ENCODE results near the gene HES6.
A peak's percentile ranks its signal among the peaks of the same experiment; 100 is the strongest.

Gene HES6

GRCh38 chr2:238231251-238231793, 8.5 kb downstream of the HES6 start:
- DNase-seq: peak; percentile 79

GRCh38 chr2:238230699-238231098, 9.1 kb downstream of the HES6 start:
- no peak for DNase-seq

- DNase-seq: no peak
Measured at GRCh38 chr2:238228700-238229099, 11.1 kb downstream of the HES6 start.

GRCh38 chr2:238227587-238228032, 12.2 kb downstream of the HES6 start:
- no peak for DNase-seq

- DNase-seq: no peak
Measured at GRCh38 chr2:238226698-238227586, 12.9 kb downstream of the HES6 start.

- no peak for DNase-seq
Measured at GRCh38 chr2:238225911-238226697, 13.7 kb downstream of the HES6 start.

GRCh38 chr2:238225121-238225520, 14.7 kb downstream of the HES6 start:
- no peak for DNase-seq

GRCh38 chr2:238224356-238225035, 15.3 kb downstream of the HES6 start:
- no peak for DNase-seq

- DNase-seq: no peak
Measured at GRCh38 chr2:238220892-238221521, 18.8 kb downstream of the HES6 start.

- no peak for DNase-seq
Measured at GRCh38 chr2:238220274-238220891, 19.5 kb downstream of the HES6 start.

- no peak for DNase-seq
Measured at GRCh38 chr2:238216651-238217184, 23.1 kb downstream of the HES6 start.

GRCh38 chr2:238207006-238207405, 32.8 kb downstream of the HES6 start:
- DNase-seq: no peak

GRCh38 chr2:238203973-238204683, 35.7 kb downstream of the HES6 start:
- no peak for DNase-seq

GRCh38 chr2:238203094-238203972, 36.5 kb downstream of the HES6 start, which contains the start of gene ILKAP:
Gene ILKAP (minus strand): TSS chr2:238203695. CDS start chr2:238203553, 142 bp downstream.
- peak; percentile 90 for DNase-seq

GRCh38 chr2:238202326-238203093, 37.3 kb downstream of the HES6 start:
- no peak for DNase-seq

- no peak for DNase-seq
Measured at GRCh38 chr2:238190445-238190844, 49.4 kb downstream of the HES6 start.
